Keratinocyte (primary cell): ENCODE results near the gene UBR2.

Experiments used
- EZH2 ChIP-seq: IDR thresholded peaks from one replicate; pipeline ENCODE4 v1.6.1; 2012; ENCODE audit warnings: inconsistent platforms, mild to moderate bottlenecking, low read length, moderate library complexity
- TF ChIP-seq, protein P1 (sequence below), 3 experiments: IDR thresholded peaks in 1 of 3; conservative IDR thresholded peaks in 1 of 3; optimal IDR thresholded peaks in 1 of 3; 2 replicates in 2 of 3; 3 replicates in 1 of 3; pipeline versions ENCODE3 to v1.5.1; 2011; ENCODE audit warnings: low read length in 3 of 3, mild to moderate bottlenecking in 3 of 3, moderate library complexity in 2 of 3, control low read depth in 1 of 3, inconsistent platforms in 1 of 3; ENCODE audit not compliant: insufficient read depth in 2 of 3; ENCODE audit errors: extremely low read depth in 1 of 3

DNA sequence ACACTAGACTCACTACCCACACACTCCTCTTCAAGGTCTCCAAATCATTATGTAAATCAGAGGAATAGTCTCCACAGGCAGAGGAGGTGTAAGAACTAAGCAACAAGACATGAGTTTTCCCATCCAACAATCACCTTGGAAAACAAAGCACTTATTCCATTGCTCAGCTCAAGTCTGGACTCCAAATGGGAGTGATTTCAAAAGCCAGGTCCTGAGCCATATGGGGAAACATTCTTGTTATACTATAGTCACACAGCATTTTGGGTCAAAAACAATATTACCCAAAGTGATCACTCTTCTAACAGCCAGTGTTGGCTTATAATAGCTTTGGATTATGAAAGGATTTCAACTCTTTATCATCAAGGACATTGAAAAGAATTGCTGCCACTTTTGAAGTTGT is 162.2 kb downstream of the UBR2 start:
- TF ChIP-seq, protein P1, sequence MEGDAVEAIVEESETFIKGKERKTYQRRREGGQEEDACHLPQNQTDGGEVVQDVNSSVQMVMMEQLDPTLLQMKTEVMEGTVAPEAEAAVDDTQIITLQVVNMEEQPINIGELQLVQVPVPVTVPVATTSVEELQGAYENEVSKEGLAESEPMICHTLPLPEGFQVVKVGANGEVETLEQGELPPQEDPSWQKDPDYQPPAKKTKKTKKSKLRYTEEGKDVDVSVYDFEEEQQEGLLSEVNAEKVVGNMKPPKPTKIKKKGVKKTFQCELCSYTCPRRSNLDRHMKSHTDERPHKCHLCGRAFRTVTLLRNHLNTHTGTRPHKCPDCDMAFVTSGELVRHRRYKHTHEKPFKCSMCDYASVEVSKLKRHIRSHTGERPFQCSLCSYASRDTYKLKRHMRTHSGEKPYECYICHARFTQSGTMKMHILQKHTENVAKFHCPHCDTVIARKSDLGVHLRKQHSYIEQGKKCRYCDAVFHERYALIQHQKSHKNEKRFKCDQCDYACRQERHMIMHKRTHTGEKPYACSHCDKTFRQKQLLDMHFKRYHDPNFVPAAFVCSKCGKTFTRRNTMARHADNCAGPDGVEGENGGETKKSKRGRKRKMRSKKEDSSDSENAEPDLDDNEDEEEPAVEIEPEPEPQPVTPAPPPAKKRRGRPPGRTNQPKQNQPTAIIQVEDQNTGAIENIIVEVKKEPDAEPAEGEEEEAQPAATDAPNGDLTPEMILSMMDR (optimal IDR thresholded peaks at IDR 0.05 in 1 of 3, IDR thresholded peaks at IDR 0.05 in 1 of 3, conservative IDR thresholded peaks at IDR 0.05 in 1 of 3; ENCODE audit: extremely low read depth in 1 of 3, insufficient read depth in 2 of 3, low read length in 3 of 3), result no peak
- no peak for TF ChIP-seq EZH2
